ENCODE results near the gene GORASP2.
"Not testable (repeated sequence)": the region's sequence is repeated elsewhere in the genome, so short reads cannot be mapped to it uniquely, and the experiment has no call there.

GORASP2 gene

GRCh38 chr2:170928824-170929685 lies at the start of gene GORASP2:
Gene GORASP2, plus strand, starts transcription at chr2:170929253. Its CDS starts 88 bp downstream, at chr2:170929341.
- peak; percentile 98 for DNase-seq

DNA sequence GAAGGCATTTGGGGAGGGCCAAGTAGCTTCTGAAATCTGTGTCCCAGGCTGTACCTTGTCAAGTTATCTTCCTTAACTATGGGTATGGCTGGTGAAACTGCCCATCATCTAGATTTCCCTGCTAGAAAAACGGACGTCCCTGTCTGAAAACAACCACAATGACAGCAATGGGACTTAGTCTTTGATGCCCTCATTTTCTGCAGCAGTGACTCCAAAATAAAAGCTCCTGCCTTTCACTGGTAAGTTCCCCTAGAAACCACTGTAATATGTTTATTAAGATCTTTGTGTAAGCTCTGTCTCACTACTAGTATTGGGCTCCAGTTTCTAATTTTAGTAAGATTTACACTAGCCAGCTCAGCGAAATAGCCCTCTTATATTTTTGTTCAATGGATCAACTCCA lies 47.2 kb upstream of the GORASP2 start:
- no peak for DNase-seq

GRCh38 chr2:170882758-170883157 lies 46.3 kb upstream of the GORASP2 start:
- no peak for DNase-seq

- no peak for DNase-seq
Observed at GRCh38 chr2:170883683-170884082, 45.4 kb upstream of the GORASP2 start.

- DNase-seq, result no peak
Observed at GRCh38 chr2:170885130-170885791, 43.8 kb upstream of the GORASP2 start.

GRCh38 chr2:170886386-170886785 lies 42.7 kb upstream of the GORASP2 start:
- no peak for DNase-seq

- DNase-seq, result no peak
Observed at GRCh38 chr2:170887496-170887895, 41.6 kb upstream of the GORASP2 start.

- DNase-seq, result no peak
Observed at GRCh38 chr2:170887896-170888295, 41.2 kb upstream of the GORASP2 start.

DNA sequence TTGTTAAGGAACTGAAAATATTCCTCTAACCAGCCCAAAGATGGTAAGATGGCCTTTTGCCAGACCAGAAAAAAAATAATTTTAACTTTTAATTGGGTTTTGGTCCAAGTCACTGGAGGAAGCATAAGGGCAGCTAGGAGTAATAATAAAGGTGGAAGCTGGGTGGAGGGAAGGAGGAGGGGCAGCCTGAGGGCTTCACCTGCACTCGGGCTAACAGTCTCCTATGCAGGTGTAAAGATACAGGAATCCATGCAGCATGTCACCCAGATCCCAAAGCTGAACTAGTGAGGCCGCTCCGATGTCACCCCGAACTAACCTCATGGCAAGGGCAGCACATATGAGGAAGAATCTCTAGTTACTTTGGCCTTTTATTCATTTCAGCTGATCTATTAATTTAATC lies 37.2 kb upstream of the GORASP2 start:
- DNase-seq, result no peak

DNA sequence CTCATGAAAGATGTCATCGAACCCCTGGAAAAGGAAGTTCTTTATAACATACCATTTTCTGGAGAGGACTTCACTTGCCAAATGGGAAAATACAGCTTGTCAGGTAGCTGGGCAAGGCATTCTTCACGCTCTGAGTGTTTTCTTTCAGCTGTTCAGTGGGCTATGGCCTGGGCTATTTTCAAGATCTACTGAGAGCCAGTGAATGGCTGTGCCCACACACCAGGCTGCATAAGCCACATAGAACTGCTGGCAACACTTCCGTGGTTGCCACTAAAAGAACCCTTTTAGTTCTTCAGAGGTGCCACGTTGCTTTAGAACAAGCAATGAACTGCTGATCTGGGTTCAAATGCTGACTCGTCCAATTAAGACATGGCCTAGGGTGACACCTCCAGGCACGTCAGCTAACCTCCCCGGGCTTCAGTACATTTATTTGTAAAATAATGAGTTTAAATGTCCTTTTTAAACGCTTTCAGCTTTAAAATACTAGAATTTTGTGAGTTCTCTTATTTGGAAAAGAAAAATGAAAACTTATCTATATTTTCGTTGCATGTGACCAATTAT lies 36.6 kb upstream of the GORASP2 start:
- no peak for DNase-seq

GRCh38 chr2:170895023-170895757 lies 33.9 kb upstream of the GORASP2 start:
- DNase-seq, result no peak

DNA sequence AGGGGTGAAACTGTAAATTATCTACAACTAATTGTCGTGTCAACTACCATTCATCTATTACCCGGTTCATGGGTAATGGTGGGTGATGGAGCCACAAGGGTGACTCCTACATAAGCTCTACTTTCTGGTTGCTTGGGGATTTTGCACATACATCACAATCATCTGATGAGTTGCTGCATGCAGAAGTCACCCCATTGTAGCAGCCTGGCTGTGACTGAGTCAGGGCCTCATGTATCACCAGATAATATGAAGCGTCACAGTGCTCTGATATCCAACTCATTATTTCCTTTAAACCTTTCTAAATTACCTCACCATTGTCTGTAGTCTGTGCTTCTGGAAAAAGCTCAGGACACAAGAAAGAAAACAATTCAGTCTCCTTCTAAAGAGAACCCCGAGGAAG lies 32.4 kb upstream of the GORASP2 start:
- DNase-seq, result no peak

GRCh38 chr2:170897108-170897507 lies 31.9 kb upstream of the GORASP2 start:
- DNase-seq, result no peak

GRCh38 chr2:170905864-170906263 lies 23.2 kb upstream of the GORASP2 start:
- no peak for DNase-seq

GRCh38 chr2:170911314-170911889 lies 17.7 kb upstream of the GORASP2 start:
- no peak for DNase-seq

GRCh38 chr2:170914994-170915666 lies 13.9 kb upstream of the GORASP2 start:
- not testable (repeated sequence) for DNase-seq

DNA sequence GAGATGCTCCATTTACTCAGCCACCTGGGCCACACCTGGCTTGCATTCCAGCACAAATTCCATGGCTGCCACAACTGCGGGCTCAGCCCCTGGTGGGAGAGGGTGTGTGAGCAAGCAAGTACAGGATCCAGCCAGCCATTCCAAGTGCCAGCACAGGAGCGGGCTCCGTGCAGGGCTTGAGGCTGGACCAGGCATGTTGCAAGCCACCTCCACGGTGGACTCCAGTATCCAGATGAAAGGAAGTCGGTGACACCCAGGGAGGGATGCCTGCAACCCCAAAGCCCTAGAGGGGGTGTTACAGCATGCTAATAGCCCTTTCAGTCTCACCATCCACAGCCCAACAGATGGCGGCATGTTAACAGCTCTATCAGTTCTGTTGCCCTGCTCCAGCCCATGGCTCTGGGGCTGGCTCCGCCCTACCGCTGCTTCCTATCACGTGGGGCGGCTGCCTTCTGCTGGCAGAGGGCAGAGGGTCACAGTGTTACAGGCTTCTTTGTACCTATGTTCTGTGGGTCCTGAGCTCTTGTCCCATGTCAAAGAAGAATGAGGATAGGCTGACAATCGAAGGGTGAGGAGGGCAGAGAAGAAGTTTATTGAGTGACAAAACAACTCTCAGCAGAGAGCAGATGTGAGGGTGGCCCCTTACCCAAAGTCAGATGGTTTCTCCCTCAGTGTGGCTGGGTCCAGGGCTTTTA lies 11.7 kb upstream of the GORASP2 start:
- DNase-seq, result no peak

GRCh38 chr2:170917957-170918356 lies 11.1 kb upstream of the GORASP2 start:
- no peak for DNase-seq

DNA sequence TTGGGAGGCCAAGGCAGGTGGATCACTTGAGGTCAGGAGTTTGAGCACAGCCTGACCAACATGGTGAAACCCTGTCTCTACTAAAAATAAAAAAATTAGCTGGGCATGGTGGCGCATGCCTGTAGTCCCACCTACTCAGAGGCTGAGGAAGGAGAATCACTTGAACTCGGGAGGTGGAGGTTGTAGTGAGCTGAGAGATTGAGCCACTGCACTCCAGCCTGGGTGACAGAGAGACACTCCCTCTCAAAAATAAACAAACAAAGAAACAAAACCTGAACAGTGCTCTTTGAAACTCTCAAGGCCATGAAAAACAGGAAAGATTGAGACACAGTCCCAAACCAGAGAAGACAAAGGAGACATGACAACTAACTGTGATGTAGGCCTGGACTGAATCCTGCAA lies 7.2 kb upstream of the GORASP2 start:
- not testable (repeated sequence) for DNase-seq

DNA sequence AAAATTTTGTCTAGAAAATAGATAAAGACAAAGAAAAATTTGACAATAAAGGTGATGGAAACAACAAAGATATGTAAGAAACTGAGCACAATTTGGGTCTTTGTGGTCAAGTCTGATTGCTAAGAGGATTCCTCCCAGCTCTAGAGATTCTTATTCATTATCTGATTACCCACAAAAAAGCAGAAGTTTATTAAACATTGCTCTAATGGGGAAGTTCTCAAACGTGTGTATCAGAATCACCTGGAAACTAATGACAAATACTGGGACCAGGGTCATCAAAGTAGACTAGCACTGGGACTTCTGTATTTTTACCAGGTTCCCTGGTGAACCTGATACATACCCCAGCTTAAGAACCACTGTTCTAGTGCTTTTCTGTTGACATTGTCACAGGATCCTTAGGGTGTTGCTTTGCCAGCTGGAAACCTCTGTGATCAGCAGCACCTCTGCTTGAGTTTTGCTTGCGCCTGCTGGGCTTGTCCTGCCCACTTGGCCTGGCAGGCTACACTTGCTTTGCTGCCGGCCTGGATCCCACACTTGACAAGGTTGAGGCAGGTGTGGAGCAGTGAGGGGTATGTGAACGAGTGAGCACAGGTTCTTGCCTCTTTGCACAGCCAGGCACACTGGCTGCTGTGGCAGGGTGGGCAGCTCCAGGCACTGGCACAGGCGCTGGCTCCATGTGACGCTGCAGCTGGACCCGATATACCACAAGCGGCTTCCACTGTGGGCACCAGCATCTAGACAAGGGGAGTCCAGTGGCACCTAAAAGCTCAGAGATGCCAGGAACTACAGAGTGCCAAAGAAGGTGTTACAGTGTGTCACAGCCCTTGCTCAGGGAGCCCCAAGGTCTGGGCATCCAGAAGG lies 6.2 kb upstream of the GORASP2 start:
- DNase-seq, result no peak

GRCh38 chr2:170923799-170924198 lies 5.3 kb upstream of the GORASP2 start:
- DNase-seq, result no peak
